Parathyroid adenoma (tissue), 2 donors: ENCODE measurements around the gene PTDSS2.
"Not testable (repeated sequence)": the region's sequence is repeated elsewhere in the genome, so short reads cannot be mapped to it uniquely, and the experiment has no call there.

ENCODE experiments used
- H2AFZ ChIP-seq: fragments of 300-600 bp; sonication (generic); one replicate; pipeline ENCODE4 v1.7.0; 2017; ENCODE audit warnings: antibody characterized with exemption, mild to moderate bottlenecking
- H3K27ac ChIP-seq: fragments of 300-600 bp; sonication (generic); one replicate; pipeline ENCODE4 v1.7.0; 2017
- H3K27me3 ChIP-seq: fragments of 300-600 bp; sonication (generic); one replicate; pipeline ENCODE4 v1.7.0; 2017; ENCODE audit warnings: low read length; ENCODE audit not compliant: control insufficient read depth, insufficient read depth
- H3K36me3 ChIP-seq: fragments of 300-600 bp; sonication (generic); one replicate; pipeline ENCODE4 v1.7.0; 2017; ENCODE audit warnings: low read length; ENCODE audit not compliant: control insufficient read depth, insufficient read depth
- H3K4me1 ChIP-seq: fragments of 300-600 bp; sonication (generic); one replicate; pipeline ENCODE4 v1.7.0; 2017; ENCODE audit warnings: control low read depth
- H3K4me2 ChIP-seq: fragments of 300-600 bp; sonication (generic); one replicate; pipeline ENCODE4 v1.7.0; 2017; ENCODE audit warnings: low read length
- H3K4me3 ChIP-seq: fragments of 300-600 bp; sonication (generic); one replicate; pipeline ENCODE4 v1.7.0; 2017; ENCODE audit warnings: low read depth, low read length
- H3K79me2 ChIP-seq: fragments of 300-600 bp; sonication (generic); one replicate; pipeline ENCODE4 v1.7.0; 2017; ENCODE audit warnings: control low read depth
- H3K9ac ChIP-seq: fragments of 300-600 bp; sonication (generic); one replicate; pipeline ENCODE4 v1.7.0; 2017; ENCODE audit warnings: mild to moderate bottlenecking
- H3K9me3 ChIP-seq: fragments of 300-600 bp; sonication (generic); one replicate; pipeline ENCODE4 v1.7.0; 2017; ENCODE audit warnings: low read length; ENCODE audit not compliant: control insufficient read depth
- CTCF ChIP-seq: fragments of 300-600 bp; sonication (generic); IDR thresholded peaks from one replicate; pipeline ENCODE4 v1.7.0; 2017; ENCODE audit warnings: antibody characterized with exemption, mild to moderate bottlenecking
- donor health status: primary hyperparathyroidism.

The PTDSS2 gene

GRCh38 chr11:407651-408123, 42.4 kb upstream of the PTDSS2 start:
- no peaks in the 10 kb centered on the region for H3K4me1 ChIP-seq
- H3K27ac ChIP-seq = no peak overlapping the region
- no peak overlapping the region for H2AFZ ChIP-seq
- H3K9me3 ChIP-seq = no peaks in the 10 kb centered on the region
- no peak for TF ChIP-seq CTCF
- no peak overlapping the region for H3K4me3 ChIP-seq
- no peak overlapping the region for H3K9ac ChIP-seq
- no peaks in the 10 kb centered on the region for H3K27me3 ChIP-seq
- H3K79me2 ChIP-seq = no peaks in the 10 kb centered on the region
- H3K4me2 ChIP-seq = no peak overlapping the region
- H3K36me3 ChIP-seq = no peaks in the 10 kb centered on the region

- no peak overlapping the region for H3K4me3 ChIP-seq
- no peaks in the 10 kb centered on the region for H3K27me3 ChIP-seq
- no peaks in the 10 kb centered on the region for H3K4me1 ChIP-seq
- no peak overlapping the region for H3K9ac ChIP-seq
- no peaks in the 10 kb centered on the region for H3K79me2 ChIP-seq
- H3K36me3 ChIP-seq = no peaks in the 10 kb centered on the region
- no peak overlapping the region for H3K27ac ChIP-seq
- H2AFZ ChIP-seq = no peak overlapping the region
- no peak overlapping the region for H3K4me2 ChIP-seq
- TF ChIP-seq CTCF = no peak
- no peaks in the 10 kb centered on the region for H3K9me3 ChIP-seq
Observed at GRCh38 chr11:408154-409007, 41.7 kb upstream of the PTDSS2 start.

GRCh38 chr11:409008-409599, 41.0 kb upstream of the PTDSS2 start:
- Histone ChIP-seq H3K4me1 (no peaks in the 10 kb centered on the region), H3K36me3 (no peaks in the 10 kb centered on the region), H3K4me2 (no peak overlapping the region), H3K9me3 (no peaks in the 10 kb centered on the region), H2AFZ (no peak overlapping the region), H3K4me3 (no peak overlapping the region), H3K27me3 (no peaks in the 10 kb centered on the region), H3K79me2 (no peaks in the 10 kb centered on the region), H3K27ac (no peak overlapping the region), H3K9ac (no peak overlapping the region)
- TF ChIP-seq CTCF = no peak

GRCh38 chr11:409600-410483, 40.2 kb upstream of the PTDSS2 start:
- Histone ChIP-seq H3K27ac (no peak overlapping the region), H3K27me3 (no peaks in the 10 kb centered on the region), H3K79me2 (no peaks in the 10 kb centered on the region), H2AFZ (no peak overlapping the region), H3K9ac (no peak overlapping the region), H3K4me2 (no peak overlapping the region), H3K36me3 (no peaks in the 10 kb centered on the region), H3K4me1 (no peaks in the 10 kb centered on the region), H3K9me3 (no peaks in the 10 kb centered on the region), H3K4me3 (no peak overlapping the region)
- no peak for TF ChIP-seq CTCF

- not testable (repeated sequence) for H3K27me3 ChIP-seq, H2AFZ ChIP-seq, H3K9ac ChIP-seq, H3K4me3 ChIP-seq, H3K9me3 ChIP-seq, H3K79me2 ChIP-seq, H3K27ac ChIP-seq, H3K4me1 ChIP-seq, H3K4me2 ChIP-seq, H3K36me3 ChIP-seq
Observed at GRCh38 chr11:410711-411110, 39.4 kb upstream of the PTDSS2 start.

GRCh38 chr11:411520-411919, 38.6 kb upstream of the PTDSS2 start:
- not testable (repeated sequence) for H3K9me3 ChIP-seq, H3K9ac ChIP-seq, H3K27me3 ChIP-seq, H3K27ac ChIP-seq, H2AFZ ChIP-seq, H3K4me3 ChIP-seq, H3K4me2 ChIP-seq, H3K36me3 ChIP-seq, H3K79me2 ChIP-seq, H3K4me1 ChIP-seq
